SK-N-SH (cell line): Measurements from ENCODE around the gene SVIL. TPM values are rescaled to one million over a fixed set of nuclear protein-coding genes. Genes with fewer than 3 reads are reported as not detected.

Experiments used
- CTCF ChIA-PET: fragments of 300-600, 350-600 bp; formaldehyde crosslinking; extraction: SDS; loops from one replicate; lab custom pipeline; 2021; lab: Yijun Ruan, JAX
- POLR2A ChIA-PET: fragments of 350-600 bp; sonication (Branson Sonifier 250); formaldehyde crosslinking; extraction: SDS; loops from one replicate; lab custom pipeline; 2020; ENCODE audit warnings: antibody characterized with exemption, inconsistent platforms; lab: Yijun Ruan, JAX
- DNase-seq: peaks from one replicate; pipeline ENCODE4 v3.0.0; 2012
- H2AFZ ChIP-seq: fragments of 200-600 bp; sonication (generic); 2 replicates; pipeline ENCODE4 v1.8.1; 2016; ENCODE audit warnings: antibody characterized with exemption, mild to moderate bottlenecking, low read depth
- H3F3A ChIP-seq: fragments of 200-600 bp; sonication (generic); replicated peaks from 2 replicates; pipeline ENCODE3; 2016; ENCODE audit warnings: antibody characterized with exemption, mild to moderate bottlenecking; ENCODE audit not compliant: insufficient read depth
- H3K27ac ChIP-seq, 2 experiments: fragments of 200-500 bp in 1 of 2; fragments of 200-600 bp in 1 of 2; sonication (Bioruptor generic) in 1 of 2; sonication (generic), shearing (Covaris generic) in 1 of 2; 2 replicates each; pipeline versions ENCODE4 v1.5.1 to v1.6.1; 2014 to 2016; ENCODE audit warnings: low read depth in 2 of 2, inconsistent platforms in 1 of 2, low read length in 1 of 2, mild to moderate bottlenecking in 1 of 2, mixed read lengths in 1 of 2
- H3K27me3 ChIP-seq: fragments of 200-600 bp; sonication (generic), shearing (Covaris generic); 2 replicates; pipeline ENCODE4 v1.6.1; 2016; ENCODE audit warnings: mixed run types; ENCODE audit not compliant: insufficient read depth
- H3K36me3 ChIP-seq, 2 experiments: fragments of 200-500 bp in 1 of 2; fragments of 200-600 bp in 1 of 2; sonication (Bioruptor generic) in 1 of 2; sonication (generic) in 1 of 2; replicated peaks in 1 of 2; 2 replicates each; pipeline versions ENCODE3 to v1.5.1; 2014 to 2016; ENCODE audit warnings: low read length in 1 of 2, mild to moderate bottlenecking in 1 of 2; ENCODE audit not compliant: insufficient read depth in 2 of 2, control insufficient read depth in 1 of 2
- H3K4me1 ChIP-seq, 2 experiments: fragments of 200-500 bp in 1 of 2; fragments of 200-600 bp in 1 of 2; sonication (Bioruptor generic) in 1 of 2; sonication (generic), shearing (Covaris generic) in 1 of 2; 2 replicates each; pipeline versions ENCODE4 v1.5.1 to v1.6.1; 2014 to 2016; ENCODE audit warnings: low read depth in 1 of 2, low read length in 1 of 2, mixed run types in 1 of 2; ENCODE audit not compliant: insufficient read depth in 2 of 2, control insufficient read depth in 1 of 2
- H3K4me2 ChIP-seq: fragments of 200-600 bp; sonication (generic), shearing (Covaris generic); 2 replicates; pipeline ENCODE4 v1.6.1; 2017; ENCODE audit warnings: mixed run types
- H3K4me3 ChIP-seq, 2 experiments: fragments of 200-500 bp in 1 of 2; fragments of 200-600 bp in 1 of 2; sonication (Bioruptor generic) in 1 of 2; sonication (generic), shearing (Covaris generic) in 1 of 2; 2 replicates each; pipeline versions ENCODE4 v1.5.1 to v1.8.1; 2014 to 2016; ENCODE audit warnings: low read depth in 2 of 2, inconsistent platforms in 1 of 2, low read length in 1 of 2, mild to moderate bottlenecking in 1 of 2, mixed read lengths in 1 of 2, moderate library complexity in 1 of 2
- H3K79me2 ChIP-seq: fragments of 200-600 bp; sonication (generic); 2 replicates; pipeline ENCODE4 v1.8.1; 2017; ENCODE audit warnings: mild to moderate bottlenecking; ENCODE audit not compliant: insufficient read depth
- H3K9ac ChIP-seq: fragments of 200-600 bp; sonication (generic); 2 replicates; pipeline ENCODE4 v1.6.1; 2017; ENCODE audit warnings: mixed run types
- H3K9me2 ChIP-seq: fragments of 200-600 bp; sonication (generic); 2 replicates; pipeline ENCODE4 v1.6.1; 2017; ENCODE audit warnings: mixed run types
- H3K9me3 ChIP-seq: fragments of 200-600 bp; sonication (generic); 2 replicates; pipeline ENCODE4 v1.6.1; 2017; ENCODE audit warnings: mixed run types, mild to moderate bottlenecking, moderate library complexity
- H4K20me1 ChIP-seq: fragments of 200-600 bp; sonication (generic); 2 replicates; pipeline ENCODE4 v1.6.1; 2017; ENCODE audit warnings: mild to moderate bottlenecking, mixed run types; ENCODE audit not compliant: insufficient read depth
- CTCF ChIP-seq: fragments of 200-600 bp; sonication (generic); IDR thresholded peaks from 2 replicates; pipeline ENCODE4 v1.6.1; 2017; ENCODE audit warnings: antibody characterized with exemption, mild to moderate bottlenecking, moderate library complexity
- ELF1 ChIP-seq: IDR thresholded peaks from 2 replicates; pipeline ENCODE4 v1.4.0; 2012
- EP300 ChIP-seq, 2 experiments: IDR thresholded peaks; 2 replicates each; pipeline versions ENCODE4 v1.4.0 to v1.6.1; 2012; ENCODE audit warnings: borderline replicate concordance in 1 of 2, low read depth in 1 of 2, low read length in 1 of 2
- FOSL2 ChIP-seq: IDR thresholded peaks from 2 replicates; pipeline ENCODE4 v1.4.0; 2012; ENCODE audit warnings: low read depth, mild to moderate bottlenecking, moderate library complexity, borderline replicate concordance
- FOXM1 ChIP-seq: IDR thresholded peaks from 2 replicates; pipeline ENCODE4 v1.4.0; 2012; ENCODE audit warnings: low read depth, mild to moderate bottlenecking
- GABPA ChIP-seq: IDR thresholded peaks from 2 replicates; pipeline ENCODE4 v1.4.0; 2012; ENCODE audit warnings: low read depth, mild to moderate bottlenecking
- GATA2 ChIP-seq: sonication (generic); formaldehyde crosslinking; IDR thresholded peaks from 2 replicates; pipeline ENCODE4 v1.5.0; 2020; ENCODE audit warnings: mild to moderate bottlenecking, missing genetic modification reagents
- IRF3 ChIP-seq: fragments of 150-350 bp; IDR thresholded peaks from 2 replicates; pipeline ENCODE4 v1.6.1; 2016; ENCODE audit warnings: mild to moderate bottlenecking, low read depth, low read length
- MAX ChIP-seq: IDR thresholded peaks from 2 replicates; pipeline ENCODE4 v1.4.0; 2012; ENCODE audit warnings: low read depth
- PBX3 ChIP-seq: IDR thresholded peaks from 2 replicates; pipeline ENCODE4; 2012
- RFX5 ChIP-seq: IDR thresholded peaks from 2 replicates; pipeline ENCODE4 v1.6.1; 2012; ENCODE audit warnings: mild to moderate bottlenecking, improper control_type of control experiment, low read length
- SIN3A ChIP-seq: IDR thresholded peaks from 2 replicates; pipeline ENCODE4 v1.6.1; 2012; ENCODE audit warnings: low read depth, mild to moderate bottlenecking, low read length, moderate library complexity, borderline replicate concordance
- TCF12 ChIP-seq: IDR thresholded peaks from 2 replicates; pipeline ENCODE4 v1.4.0; 2012
- USF2 ChIP-seq: fragments of 150-350 bp; IDR thresholded peaks from 2 replicates; pipeline ENCODE4 v1.6.1; 2017; ENCODE audit warnings: antibody characterized with exemption, low read length, low read depth, borderline replicate concordance
- YY1 ChIP-seq: IDR thresholded peaks from 2 replicates; pipeline ENCODE4 v1.4.0; 2012; ENCODE audit warnings: low read depth, mild to moderate bottlenecking
- ZBTB33 ChIP-seq: IDR thresholded peaks from 2 replicates; pipeline ENCODE4 v1.4.0; 2012; ENCODE audit warnings: low read depth, borderline replicate concordance
- WGBS: methylation state at CpG from one replicate; pipeline ENCODE4 v1.1.6; 2017; ENCODE audit warnings: low lambda C conversion rate; 5-methylcytosine and 5-hydroxymethylcytosine counted together
- polyA plus RNA-seq, 3 experiments: library from polyadenylated mRNA; depleted of rRNA; stranded (reverse); fragments of >200 nt; gene quantifications; 2 replicates each; pipeline ENCODE4 v1.2.3, GENCODE V29; 2012

Gene SVIL
- polyA plus RNA-seq, 1 of the 3 experiments (the other 2 are of a cell fraction), result 48.7 TPM

GRCh38 chr10:29446327-29446726 is 188.4 kb downstream of the SVIL start (continued):
- no peak for TF ChIP-seq ZBTB33

- no peaks in the 10 kb centered on the region for H4K20me1 ChIP-seq
- CTCF ChIA-PET, result no interaction called here
- 94% methylated on average over 5 of the region's 5 CpGs for WGBS
- TF ChIP-seq MAX, result no peak
- TF ChIP-seq USF2, result no peak
- no peak for TF ChIP-seq SIN3A
- no peak for TF ChIP-seq GATA2
- TF ChIP-seq PBX3, result no peak
- TF ChIP-seq EP300 (IDR thresholded peaks at IDR 0.05; ENCODE audit: borderline replicate concordance in 1 of 2, low read depth in 1 of 2, low read length in 1 of 2), result no peak
- TF ChIP-seq GABPA, result no peak
- TF ChIP-seq RFX5, result no peak
- no peak for TF ChIP-seq FOSL2
- TF ChIP-seq FOXM1, result no peak
- TF ChIP-seq CTCF, result no peak
- no peak for TF ChIP-seq TCF12
- TF ChIP-seq ELF1, result no peak
- TF ChIP-seq ZBTB33, result no peak
- no peak for TF ChIP-seq YY1
- no peak for TF ChIP-seq IRF3
Measured at GRCh38 chr10:29443745-29444523, 190.8 kb downstream of the SVIL start.

More at GRCh38 chr10:29443745-29444523, 190.8 kb downstream of the SVIL start:
- Histone ChIP-seq H3K9ac (no peak overlapping the region), H3K79me2 (peaks cover 36% of the 10 kb centered on the region), H3K27me3 (no peaks in the 10 kb centered on the region), H3K27ac (no peak overlapping the region), H3K36me3 (no peaks in the 10 kb centered on the region), H3K4me1 (no peaks in the 10 kb centered on the region; a peak in 2 of 4 replicates), H2AFZ (no peak overlapping the region), H3K9me3 (0 out of 2 replicates have a peak, but pooled peaks cover under 1% of the 10 kb centered on the region), H3K4me2 (no peak overlapping the region), H3K9me2 (no peaks in the 10 kb centered on the region), H3K4me3 (no peak overlapping the region), H3F3A (no peaks in the 10 kb centered on the region)
- POLR2A ChIA-PET, result no interaction called here
- no peak for DNase-seq
